Renal pelvis (tissue), 3 donors: ENCODE results near the gene SMIM43. TPM values are rescaled to one million over a fixed set of nuclear protein-coding genes. Genes with fewer than 3 reads are reported as not detected.

Source experiments
- polyA plus RNA-seq, 3 donors: library from polyadenylated mRNA; unstranded; fragments of 120-200 nt; gene quantifications; one replicate each; pipeline ENCODE4 v1.2.1, GENCODE V29; 2013; ENCODE audit not compliant: insufficient read length in 3 of 3

The SMIM43 gene
- polyA plus RNA-seq, 3 donors, result 0.44 to 0.78 (median 0.65) TPM

Other genes with a start within 250 kb of the SMIM43 start
- gene ANXA5, start 68.2 kb downstream of the SMIM43 start, polyA plus RNA-seq, result 100 to 1,000 TPM; 369 to 418 (median 389) TPM
- gene EXOSC9, start 36.2 kb upstream of the SMIM43 start, polyA plus RNA-seq, result 10 to 100 TPM; 47.9 to 64.9 (median 55.0) TPM
- 10 to 100 TPM; 26.7 to 36.6 (median 35.9) TPM for gene CCNA2, start 58.7 kb upstream of the SMIM43 start, polyA plus RNA-seq
- gene BBS7, start 105.3 kb upstream of the SMIM43 start, polyA plus RNA-seq, result 10 to 100 TPM; 22.5 to 28.4 (median 24.0) TPM
- gene TRPC3, start 186.9 kb upstream of the SMIM43 start, polyA plus RNA-seq, result 1 to 10 TPM in 2 of 3 donors, under 1 TPM in 1; 0.81 to 1.3 (median 1.1) TPM